GM12878 (cell line): Measurements from ENCODE around the gene PLXNA4. TPM values are rescaled to one million over a fixed set of nuclear protein-coding genes. Genes with fewer than 3 reads are reported as not detected.

ENCODE experiments used
- ATAC-seq: fragments of 200-7000 bp; cut with Tn5 transposase; 3 replicates; pipeline ENCODE4 v1.9.1; 2020; ENCODE audit warnings: mild to moderate bottlenecking, moderate library complexity
- BruUV-seq: library from RNA; stranded (reverse); fragments of 400-500 nt; replicated peaks from 2 replicates; lab custom pipeline; 2021; lab: Mats Ljungman, UMichigan
- CTCF ChIA-PET: fragments of 300-600 bp; sonication (Branson Sonifier 250); formaldehyde crosslinking; extraction: SDS; loops from one replicate; lab custom pipeline; 2021; ENCODE audit warnings: inconsistent platforms; lab: Yijun Ruan, JAX
- POLR2A ChIA-PET: fragments of 350-600 bp; formaldehyde crosslinking; extraction: SDS; loops from one replicate; lab custom pipeline; 2021; ENCODE audit warnings: inconsistent platforms; lab: Charles Lee
- RAD21 ChIA-PET: fragments of 300-600 bp; sonication (Branson Sonifier 250); formaldehyde crosslinking; loops from one replicate; lab custom pipeline; 2023; ENCODE audit warnings: antibody characterized with exemption; ENCODE audit not compliant: unreplicated experiment; lab: Charles Lee
- SMC1A ChIA-PET: fragments of 300-600 bp; sonication (Branson Sonifier 250); formaldehyde crosslinking; loops from one replicate; lab custom pipeline; 2023; ENCODE audit not compliant: unreplicated experiment, uncharacterized antibody; lab: Charles Lee
- DNase-seq: peaks from one replicate; pipeline ENCODE4 v3.0.0-alpha.2; 2011; ENCODE audit warnings: low read depth, low spot score
- FAIRE-seq: peaks from 3 replicates; lab custom pipeline; 2011; peaks lifted over from hg19 to GRCh38; lab: Jason Lieb, UNC
- H2AFZ ChIP-seq: 2 replicates; pipeline ENCODE4 v1.6.0; 2011; ENCODE audit warnings: low read depth, low read length, control low read depth; ENCODE audit not compliant: control insufficient read depth
- H3K27ac ChIP-seq: 2 replicates; pipeline ENCODE4 v1.5.1; 2011; ENCODE audit warnings: control low read depth; ENCODE audit not compliant: control insufficient read depth, insufficient read depth
- H3K27me3 ChIP-seq, 2 experiments: replicated peaks in 1 of 2; 2 replicates each; pipeline versions ENCODE4 v1.6.0 to v1.6.1; 2011; ENCODE audit warnings: low read length in 1 of 2; ENCODE audit not compliant: control insufficient read depth in 2 of 2, insufficient read depth in 2 of 2
- H3K36me3 ChIP-seq, 2 experiments: 2 replicates each; pipeline ENCODE4 v1.5.1; 2011; ENCODE audit warnings: low read length in 1 of 2; ENCODE audit not compliant: control insufficient read depth in 2 of 2, insufficient read depth in 2 of 2
- H3K4me1 ChIP-seq: 2 replicates; pipeline ENCODE4 v1.6.1; 2011; ENCODE audit warnings: mild to moderate bottlenecking, low read length, moderate library complexity, mixed read lengths; ENCODE audit not compliant: control insufficient read depth, insufficient read depth
- H3K4me2 ChIP-seq: 2 replicates; pipeline ENCODE4 v1.6.0; 2011; ENCODE audit warnings: control low read depth; ENCODE audit not compliant: control insufficient read depth, insufficient read depth
- H3K4me3 ChIP-seq: fragments of 200-600 bp; sonication (generic); 2 replicates; pipeline ENCODE4 v1.5.1; 2016
- H3K79me2 ChIP-seq: 2 replicates; pipeline ENCODE4 v1.6.0; 2011; ENCODE audit warnings: low read length; ENCODE audit not compliant: control insufficient read depth, insufficient read depth
- H3K9ac ChIP-seq: 2 replicates; pipeline ENCODE4 v1.8.0; 2011; ENCODE audit warnings: low read length, control low read depth, mixed read lengths; ENCODE audit not compliant: control insufficient read depth, insufficient read depth
- H3K9me3 ChIP-seq: replicated peaks from 3 replicates; pipeline ENCODE4 v1.5.1; 2011; ENCODE audit warnings: mild to moderate bottlenecking, low read length; ENCODE audit not compliant: control insufficient read depth, insufficient read depth
- H4K20me1 ChIP-seq: 2 replicates; pipeline ENCODE4 v1.6.0; 2011; ENCODE audit not compliant: control insufficient read depth, insufficient read depth
- CREM ChIP-seq: IDR thresholded peaks from 2 replicates; pipeline ENCODE4 v1.6.1; 2014; ENCODE audit warnings: antibody characterized with exemption, low read depth
- E2F4 ChIP-seq: IDR thresholded peaks from 2 replicates; pipeline ENCODE4 v1.6.1; 2012; ENCODE audit warnings: low read depth, low read length, improper control_type of control experiment
- E4F1 ChIP-seq: fragments of 450-650 bp; IDR thresholded peaks from 2 replicates; pipeline ENCODE4 v1.6.1; 2018; ENCODE audit warnings: borderline replicate concordance, mild to moderate bottlenecking; ENCODE audit not compliant: partially characterized antibody
- HDGF ChIP-seq: fragments of 450-650 bp; IDR thresholded peaks from 2 replicates; pipeline ENCODE4 v1.6.1; 2016; ENCODE audit warnings: antibody characterized with exemption
- NR2C1 ChIP-seq: fragments of 450-650 bp; IDR thresholded peaks from 2 replicates; pipeline ENCODE4 v1.6.1; 2017; ENCODE audit warnings: antibody characterized with exemption, mild to moderate bottlenecking, moderate library complexity
- SMAD1 ChIP-seq: fragments of 450-650 bp; IDR thresholded peaks from 2 replicates; pipeline ENCODE4 v1.6.1; 2018; ENCODE audit warnings: mild to moderate bottlenecking, low read depth; ENCODE audit not compliant: partially characterized antibody
- SREBF2 ChIP-seq: IDR thresholded peaks from 2 replicates; pipeline ENCODE4 v1.6.1; 2012; ENCODE audit warnings: mild to moderate bottlenecking, low read length
- USF1 ChIP-seq: IDR thresholded peaks from 2 replicates; pipeline ENCODE4 v1.6.1; 2011; ENCODE audit warnings: borderline replicate concordance, low read depth, mild to moderate bottlenecking, moderate library complexity, mixed read lengths, low read length; ENCODE audit not compliant: insufficient read depth; ENCODE audit errors: extremely low read length
- ZNF217 ChIP-seq: fragments of 450-650 bp; IDR thresholded peaks from 2 replicates; pipeline ENCODE4 v1.6.1; 2017; ENCODE audit warnings: antibody characterized with exemption, mild to moderate bottlenecking
- ZNF24 ChIP-seq: fragments of 450-650 bp; IDR thresholded peaks from 2 replicates; pipeline ENCODE4 v1.6.1; 2017; ENCODE audit warnings: antibody characterized with exemption, mild to moderate bottlenecking
- ZNF687 ChIP-seq: fragments of 450-650 bp; IDR thresholded peaks from 2 replicates; pipeline ENCODE4 v1.6.1; 2017; ENCODE audit warnings: mild to moderate bottlenecking, moderate library complexity
- ZZZ3 ChIP-seq: IDR thresholded peaks from 2 replicates; pipeline ENCODE4 v1.6.1; 2011; ENCODE audit warnings: low read depth; ENCODE audit not compliant: control insufficient read depth, insufficient read length
- WGBS: methylation state at CpG from one replicate; pipeline ENCODE4 v1.1.6; 2016; ENCODE audit warnings: low lambda C conversion rate; ENCODE audit not compliant: insufficient replicate concordance, insufficient coverage; ENCODE audit errors: missing lambda C conversion rate; 5-methylcytosine and 5-hydroxymethylcytosine counted together
- in situ Hi-C: fragments of 300-500 bp; cut with MboI; formaldehyde crosslinking; loops from 9 replicates; pipeline ENCODE4 v1.14.3; 2018; ENCODE audit warnings: mixed read lengths
- intact Hi-C: fragments of 100-400 bp; cut with micrococcal nuclease; formaldehyde crosslinking; loops from one replicate; pipeline ENCODE4 v1.14.2; 2022; ENCODE audit not compliant: unreplicated experiment
- polyA plus RNA-seq, 11 experiments: library from polyadenylated mRNA; depleted of rRNA in 4 of 11; unstranded in 6 of 11; stranded (reverse) in 5 of 11; fragments of >200 nt; fragmentation: Nextera tagmentation in 4 of 11; fragmentation: Illumina TruSeq in 1 of 11; extraction: Ambion mirVana in 4 of 11; extraction: Trizol in 1 of 11; gene quantifications; 1 replicate in 1 of 11; 2 replicates in 10 of 11; pipeline versions ENCODE4 v1.2.1 to v1.2.3, GENCODE V29; 2011 to 2016; ENCODE audit warnings: inconsistent platforms in 2 of 11, missing spikeins in 2 of 11, low read depth in 1 of 11
- total RNA-seq, 4 experiments: library from RNA; depleted of rRNA in 3 of 4; stranded (reverse); fragments of >200 nt in 3 of 4; fragmentation: Illumina TruSeq in 1 of 4; extraction: Trizol in 1 of 4; gene quantifications; 2 replicates each; pipeline versions ENCODE4 v1.2.1 to v1.2.3, GENCODE V29; 2013 to 2021

Gene PLXNA4
- total and polyA plus RNA-seq, 10 of the 15 experiments (the other 5 are each of a cell fraction or from before 2014, with no cell fraction given): 0.03 TPM; not detected in 9

GRCh38 chr7:132412435-132412834, 163.8 kb downstream of the PLXNA4 start (continued):
- no peak for TF ChIP-seq SREBF2
- no peak for TF ChIP-seq HDGF
- no peak for TF ChIP-seq USF1

GRCh38 chr7:132410861-132411541, 165.3 kb downstream of the PLXNA4 start:
- H3K9me3 ChIP-seq: no peaks in the 10 kb centered on the region
- ChIA-PET CTCF (no interaction called here), RAD21 (no interaction called here), SMC1A (interaction anchor here (0.8 kb wide), 1 partner anchor 39 kb away, joined by 3 read pairs; no protein-coding TSS in a partner anchor), POLR2A (no interaction called here)
- H4K20me1 ChIP-seq: no peaks in the 10 kb centered on the region
- H3K27ac ChIP-seq: no peak overlapping the region
- H3K4me2 ChIP-seq: no peak overlapping the region
- ATAC-seq (no peak), DNase-seq (no peak), FAIRE-seq (no peak)
- H3K9ac ChIP-seq: no peak overlapping the region
- BruUV-seq: no TSS peak
- H3K4me1 ChIP-seq: no peaks in the 10 kb centered on the region
- no peaks in the 10 kb centered on the region for H3K36me3 ChIP-seq
- H3K79me2 ChIP-seq: no peaks in the 10 kb centered on the region
- no peak overlapping the region for H2AFZ ChIP-seq
- WGBS: 17% methylated on average over 11 of the region's 11 CpGs
- in situ Hi-C loops: no loop called here
- intact Hi-C loops: no loop called here
- no peak overlapping the region for H3K4me3 ChIP-seq
- no peaks in the 10 kb centered on the region for H3K27me3 ChIP-seq
- no peak for TF ChIP-seq ZNF687
- TF ChIP-seq E2F4: no peak
- TF ChIP-seq ZNF24: no peak
- no peak for TF ChIP-seq ZZZ3
- TF ChIP-seq SMAD1: no peak
- TF ChIP-seq ZNF217: no peak
- TF ChIP-seq USF1: no peak
- TF ChIP-seq NR2C1: no peak
- no peak for TF ChIP-seq E4F1
- TF ChIP-seq CREM: no peak
